Mesenchymal stem cell (in vitro differentiated cells and primary cell): ENCODE results near the gene NIFK.
A peak's percentile ranks its signal among the peaks of the same experiment; 100 is the strongest.

Experiments used
- DNase-seq: peaks from one replicate; pipeline ENCODE4 v3.0.0-alpha.2; 2013
- H2AFZ ChIP-seq: one replicate; pipeline ENCODE4 v1.6.1; 2013; ENCODE audit warnings: low read depth, mild to moderate bottlenecking, control low read depth, inconsistent platforms, low read length, moderate library complexity
- H2AK5ac ChIP-seq: 2 replicates; pipeline ENCODE4 v1.6.1; 2013; ENCODE audit warnings: low read length, moderate library complexity, mild to moderate bottlenecking, inconsistent platforms; ENCODE audit not compliant: severe bottlenecking
- H2BK120ac ChIP-seq: one replicate; pipeline ENCODE4 v1.6.1; 2013; ENCODE audit warnings: low read depth, mild to moderate bottlenecking, inconsistent platforms, low read length, moderate library complexity
- H2BK12ac ChIP-seq, 2 experiments: one replicate each; pipeline ENCODE4 v1.6.1; 2013; ENCODE audit warnings: inconsistent platforms in 2 of 2, low read length in 2 of 2, mild to moderate bottlenecking in 2 of 2, moderate library complexity in 2 of 2, control low read depth in 1 of 2
- H2BK15ac ChIP-seq: one replicate; pipeline ENCODE4 v1.6.1; 2013; ENCODE audit warnings: mild to moderate bottlenecking, low read depth, inconsistent platforms; ENCODE audit not compliant: poor library complexity, severe bottlenecking
- H2BK5ac ChIP-seq: 2 replicates; pipeline ENCODE4 v1.6.1; 2013; ENCODE audit warnings: low read depth, mild to moderate bottlenecking, low read length, control low read depth, inconsistent platforms; ENCODE audit not compliant: poor library complexity, severe bottlenecking
- H3K14ac ChIP-seq, 2 experiments: one replicate each; pipeline ENCODE4 v1.6.1; 2013; ENCODE audit warnings: inconsistent platforms in 2 of 2, low read length in 2 of 2, control low read depth in 1 of 2, mild to moderate bottlenecking in 1 of 2, moderate library complexity in 1 of 2
- H3K18ac ChIP-seq, 2 experiments: one replicate each; pipeline ENCODE4 v1.6.1; 2013; ENCODE audit warnings: inconsistent platforms in 2 of 2, low read length in 2 of 2, control low read depth in 1 of 2, low read depth in 1 of 2, mild to moderate bottlenecking in 1 of 2
- H3K23ac ChIP-seq, 2 experiments: one replicate each; pipeline ENCODE4 v1.6.1; 2013; ENCODE audit warnings: inconsistent platforms in 2 of 2, low read length in 2 of 2, mild to moderate bottlenecking in 2 of 2, moderate library complexity in 2 of 2, control low read depth in 1 of 2
- H3K27ac ChIP-seq: 2 replicates; pipeline ENCODE4 v1.5.1; 2013; ENCODE audit warnings: mild to moderate bottlenecking, moderate library complexity, low read length, control low read depth, inconsistent platforms; ENCODE audit not compliant: poor library complexity, severe bottlenecking
- H3K27me3 ChIP-seq, 2 experiments: 2 replicates each; pipeline versions ENCODE4 v1.6.1 to v1.7.0; 2013; ENCODE audit warnings: low read length in 2 of 2, mild to moderate bottlenecking in 2 of 2, moderate library complexity in 2 of 2, control low read depth in 1 of 2, inconsistent platforms in 1 of 2; ENCODE audit not compliant: control insufficient read depth in 1 of 2, insufficient read depth in 1 of 2
- H3K36me3 ChIP-seq, 2 experiments: 2 replicates each; pipeline versions ENCODE4 v1.6.1 to v1.7.0; 2013; ENCODE audit warnings: low read length in 2 of 2, control low read depth in 1 of 2, inconsistent platforms in 1 of 2, low read depth in 1 of 2, mild to moderate bottlenecking in 1 of 2; ENCODE audit not compliant: insufficient read depth in 2 of 2, control insufficient read depth in 1 of 2
- H3K4ac ChIP-seq, 2 experiments: one replicate each; pipeline ENCODE4 v1.6.1; 2013; ENCODE audit warnings: inconsistent platforms in 2 of 2, low read length in 2 of 2, mild to moderate bottlenecking in 2 of 2, moderate library complexity in 2 of 2, control low read depth in 1 of 2, low read depth in 1 of 2
- H3K4me1 ChIP-seq: 2 replicates; pipeline ENCODE4 v1.6.1; 2013; ENCODE audit warnings: low read depth, low read length, control low read depth; ENCODE audit not compliant: control insufficient read depth, insufficient read depth
- H3K4me2 ChIP-seq: 2 replicates; pipeline ENCODE4 v1.6.1; 2013; ENCODE audit warnings: low read length, mild to moderate bottlenecking, inconsistent platforms; ENCODE audit not compliant: poor library complexity, severe bottlenecking
- H3K4me3 ChIP-seq, 2 experiments: 2 replicates each; pipeline versions ENCODE4 v1.5.1 to v1.7.0; 2013; ENCODE audit warnings: low read length in 2 of 2, mild to moderate bottlenecking in 2 of 2, control low read depth in 1 of 2, low read depth in 1 of 2; ENCODE audit not compliant: insufficient read depth in 1 of 2
- H3K79me1 ChIP-seq: replicated peaks from 2 replicates; pipeline ENCODE4 v1.6.1; 2013; ENCODE audit warnings: mild to moderate bottlenecking, control low read depth, low read length, inconsistent platforms; ENCODE audit not compliant: poor library complexity, severe bottlenecking
- H3K9ac ChIP-seq: 2 replicates; pipeline ENCODE4 v1.7.0; 2013; ENCODE audit warnings: mild to moderate bottlenecking, low read length, moderate library complexity
- H3K9me3 ChIP-seq: 2 replicates; pipeline ENCODE4 v1.7.0; 2013; ENCODE audit warnings: mild to moderate bottlenecking, low read length; ENCODE audit not compliant: control insufficient read depth
- H4K8ac ChIP-seq: one replicate; pipeline ENCODE4 v1.6.1; 2013; ENCODE audit warnings: inconsistent platforms, mild to moderate bottlenecking, low read length, moderate library complexity
- H4K91ac ChIP-seq: one replicate; pipeline ENCODE4 v1.6.1; 2013; ENCODE audit warnings: mild to moderate bottlenecking, low read length, inconsistent platforms
- WGBS: methylation state at CpG from one replicate; pipeline ENCODE4 v1.1.7; 2013; ENCODE audit warnings: mixed read lengths; 5-methylcytosine and 5-hydroxymethylcytosine counted together

The NIFK gene

GRCh38 chr2:121754851-121755236, 18.2 kb upstream of the NIFK start:
- no peak overlapping the region for H2BK12ac ChIP-seq
- no peak for DNase-seq

DNA sequence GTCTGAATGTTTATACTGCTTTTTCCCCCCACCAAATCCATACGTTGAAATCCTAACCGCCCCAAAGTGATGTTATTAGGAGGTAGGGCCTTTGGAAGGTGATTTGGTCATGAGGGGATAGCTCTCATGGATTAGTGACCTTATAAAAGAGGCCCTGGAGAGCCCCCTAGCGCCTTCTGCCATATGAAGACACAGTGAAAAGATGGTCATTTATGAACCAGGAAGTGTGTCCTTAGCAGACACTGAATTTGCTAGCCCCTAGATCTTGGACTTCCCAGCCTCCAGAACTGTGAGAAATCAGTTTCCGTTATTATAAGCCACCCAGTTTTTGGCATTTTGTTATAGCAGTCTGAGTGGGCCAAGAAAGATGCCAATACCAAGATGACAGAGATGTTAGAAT, 11.5 kb upstream of the NIFK start:
- no peak overlapping the region for H2AK5ac ChIP-seq
- peak; percentile 63 for DNase-seq
- no peak overlapping the region for H3K18ac ChIP-seq
- H3K27me3 ChIP-seq = no peaks in the 10 kb centered on the region
- no peaks in the 10 kb centered on the region for H3K36me3 ChIP-seq
- 50% methylated on average over 2 of the region's 4 CpGs for WGBS
- peak overlapping the region; percentile 60 for H3K9ac ChIP-seq
- no peak overlapping the region for H3K23ac ChIP-seq
- no peak overlapping the region for H3K4me2 ChIP-seq
- no peaks in the 10 kb centered on the region for H3K79me1 ChIP-seq
- no peak overlapping the region for H3K4ac ChIP-seq
- H3K14ac ChIP-seq = no peak overlapping the region
- no peak overlapping the region for H4K8ac ChIP-seq
- no peak overlapping the region for H4K91ac ChIP-seq
- peaks cover 6% of the 10 kb centered on the region for H3K4me1 ChIP-seq
- H2BK120ac ChIP-seq = no peak overlapping the region
- H2BK15ac ChIP-seq = no peak overlapping the region
- no peak overlapping the region for H3K27ac ChIP-seq
- H3K4me3 ChIP-seq = no peak overlapping the region
- H2BK12ac ChIP-seq = no peak overlapping the region
- H2BK5ac ChIP-seq = no peak overlapping the region
- H2AFZ ChIP-seq = no peak overlapping the region
- H3K9me3 ChIP-seq = no peaks in the 10 kb centered on the region

More at GRCh38 chr2:121754851-121755236, 18.2 kb upstream of the NIFK start:
- Histone ChIP-seq H3K4me1 (peaks cover 3% of the 10 kb centered on the region), H2BK15ac (no peak overlapping the region), H3K18ac (no peak overlapping the region), H3K4me3 (peak overlapping the region in 1 of 2 experiments; percentile 98), H2AFZ (no peak overlapping the region), H3K27ac (no peak overlapping the region), H3K4ac (peak overlapping the region in 1 of 2 experiments; percentile 37), H4K8ac (no peak overlapping the region), H2AK5ac (no peak overlapping the region), H3K27me3 (no peaks in the 10 kb centered on the region), H3K14ac (no peak overlapping the region), H3K9ac (peak overlapping the region; percentile 92), H3K23ac (no peak overlapping the region), H3K36me3 (peaks cover under 1 to 18% of the 10 kb centered on the region in 2 experiments), H3K79me1 (peaks cover 9% of the 10 kb centered on the region), H2BK120ac (no peak overlapping the region), H3K4me2 (peak overlapping the region; percentile 74), H3K9me3 (no peaks in the 10 kb centered on the region), H2BK5ac (no peak overlapping the region), H4K91ac (no peak overlapping the region)
- WGBS = 6% methylated on average over 5 of the region's 8 CpGs

- Histone ChIP-seq H3K4me1 (peaks cover 6% of the 10 kb centered on the region), H2AK5ac (no peak overlapping the region), H3K9me3 (no peaks in the 10 kb centered on the region), H2AFZ (no peak overlapping the region), H2BK15ac (no peak overlapping the region), H3K79me1 (no peaks in the 10 kb centered on the region), H2BK12ac (no peak overlapping the region), H2BK5ac (no peak overlapping the region), H2BK120ac (no peak overlapping the region), H3K4ac (no peak overlapping the region), H3K4me3 (no peak overlapping the region), H4K91ac (no peak overlapping the region), H3K14ac (no peak overlapping the region), H3K27ac (peak overlapping the region; percentile 65), H4K8ac (no peak overlapping the region), H3K18ac (no peak overlapping the region), H3K36me3 (no peaks in the 10 kb centered on the region), H3K9ac (no peak overlapping the region), H3K23ac (no peak overlapping the region), H3K4me2 (peak overlapping the region; percentile 13), H3K27me3 (no peaks in the 10 kb centered on the region)
- DNase-seq = no peak
- 57% methylated on average over 6 of the region's 6 CpGs for WGBS
Observed at GRCh38 chr2:121746071-121746578, 9.4 kb upstream of the NIFK start.

DNA sequence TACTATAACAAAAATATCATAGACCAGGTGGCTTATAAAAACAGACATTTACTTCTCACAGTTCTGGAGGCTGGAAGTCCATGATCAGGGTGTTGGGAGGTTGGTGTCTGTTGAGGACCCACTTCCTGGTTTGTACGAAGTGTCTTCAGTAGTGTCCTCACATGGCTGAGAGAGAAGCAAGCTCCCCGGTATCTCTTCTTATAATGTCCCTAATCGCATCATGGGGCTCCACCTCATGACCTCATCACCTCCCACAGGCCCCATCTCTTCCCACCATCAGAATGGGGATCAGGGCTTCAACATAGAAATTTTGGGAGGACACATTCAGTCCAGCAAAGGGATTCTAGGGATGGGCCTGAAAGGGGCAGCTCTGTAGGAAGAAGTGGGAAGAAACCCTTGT, 4.8 kb upstream of the NIFK start:
- Histone ChIP-seq H3K4me3 (no peak overlapping the region), H2AK5ac (no peak overlapping the region)

More for the DNA sequence above, 4.8 kb upstream of the NIFK start:
- Histone ChIP-seq H3K27ac (no peak overlapping the region), H3K36me3 (no peaks in the 10 kb centered on the region), H2AFZ (no peak overlapping the region), H2BK120ac (no peak overlapping the region), H3K23ac (no peak overlapping the region), H2BK15ac (no peak overlapping the region), H3K4me1 (peaks cover 10% of the 10 kb centered on the region), H3K18ac (no peak overlapping the region), H4K8ac (no peak overlapping the region), H3K4ac (no peak overlapping the region), H3K27me3 (peaks cover 0 to 5% of the 10 kb centered on the region in 2 experiments), H2BK12ac (no peak overlapping the region), H3K9me3 (no peaks in the 10 kb centered on the region), H3K14ac (no peak overlapping the region), H4K91ac (no peak overlapping the region), H2BK5ac (no peak overlapping the region), H3K79me1 (no peaks in the 10 kb centered on the region), H3K4me2 (no peak overlapping the region), H3K9ac (no peak overlapping the region)
- WGBS = 93% methylated on average over 2 of the region's 3 CpGs
- no peak for DNase-seq
